Measurements from ENCODE around the gene TSPAN10.

Gene TSPAN10

DNA sequence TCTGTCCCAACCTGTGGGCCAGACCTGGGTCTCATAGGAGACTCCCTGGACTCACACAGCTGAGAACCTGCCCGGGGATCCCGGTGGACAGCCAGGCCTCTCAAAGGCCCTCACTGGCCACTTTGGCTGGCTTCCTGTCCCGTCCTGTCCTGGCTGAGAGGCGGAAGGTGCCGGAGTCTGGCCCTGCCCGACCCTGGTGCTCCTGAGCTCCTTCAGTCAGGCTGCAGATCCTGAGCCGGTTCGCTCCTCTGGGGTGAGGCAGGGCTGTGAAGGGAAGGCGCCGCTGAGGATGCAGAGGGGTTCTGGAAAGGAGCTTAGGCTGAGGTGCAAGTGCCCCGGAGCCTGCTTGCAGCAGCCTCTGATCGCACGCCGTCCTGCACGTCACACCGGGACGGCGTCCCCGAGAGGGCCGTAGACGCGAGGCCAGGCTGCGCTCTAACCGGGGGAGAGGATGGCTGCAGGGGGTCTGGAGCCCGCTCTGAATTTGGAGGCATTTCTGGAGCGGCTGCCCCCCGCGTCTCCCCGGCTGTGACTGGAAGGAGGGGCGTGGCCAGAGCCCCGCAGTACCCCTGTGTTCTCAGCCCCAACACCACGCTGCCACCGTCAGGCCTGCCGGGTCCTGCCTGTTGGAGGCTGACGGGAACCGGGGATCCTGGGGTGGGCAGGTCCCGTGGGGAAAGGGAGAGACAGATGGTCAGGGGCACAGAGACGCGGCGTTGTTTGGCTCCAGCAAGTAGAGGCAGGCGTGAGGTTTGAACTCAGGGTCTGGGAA lies 51.0 kb downstream of the TSPAN10 start:
- DNase-seq (ENCODE audit: low read depth) = no peak

DNA sequence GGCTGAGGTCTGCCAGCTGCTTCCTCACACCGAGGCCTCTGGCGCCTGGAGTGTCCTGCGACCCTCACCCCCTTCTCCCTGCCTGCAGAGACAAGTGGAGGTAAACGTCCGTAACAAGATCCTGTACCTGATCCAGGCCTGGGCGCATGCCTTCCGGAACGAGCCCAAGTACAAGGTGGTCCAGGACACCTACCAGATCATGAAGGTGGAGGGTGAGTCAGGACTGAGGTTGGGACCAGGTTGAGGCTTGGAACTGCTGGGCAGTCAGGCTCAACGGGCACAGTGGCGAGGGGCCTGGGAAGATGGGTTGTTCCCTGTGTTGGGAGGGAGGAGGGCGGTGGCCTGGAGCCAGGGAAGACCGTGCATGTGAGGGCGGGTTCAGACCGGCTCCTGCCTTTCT lies 51.6 kb downstream of the TSPAN10 start:
- DNase-seq (ENCODE audit: low read depth) = no peak

DNA sequence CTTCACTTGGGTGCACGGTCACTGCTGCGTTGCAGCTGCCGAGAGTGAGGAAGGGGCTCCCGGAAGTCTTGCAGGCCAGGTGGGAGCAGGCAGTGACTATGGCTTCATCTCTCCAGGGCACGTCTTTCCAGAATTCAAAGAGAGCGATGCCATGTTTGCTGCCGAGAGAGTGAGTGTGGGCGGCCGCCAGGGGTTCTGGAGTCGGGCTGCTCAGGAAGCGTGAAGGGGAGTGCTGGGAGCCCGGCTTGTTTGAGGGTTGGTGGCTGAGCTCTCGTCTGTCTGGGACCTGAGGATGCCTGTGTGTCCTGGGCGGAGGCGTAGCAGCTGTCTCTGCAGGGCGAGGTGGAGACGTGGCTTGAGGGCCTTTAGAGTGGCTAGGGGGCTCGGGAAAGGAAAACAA lies 53.1 kb downstream of the TSPAN10 start:
- no peak for DNase-seq (ENCODE audit: low read depth)

DNA sequence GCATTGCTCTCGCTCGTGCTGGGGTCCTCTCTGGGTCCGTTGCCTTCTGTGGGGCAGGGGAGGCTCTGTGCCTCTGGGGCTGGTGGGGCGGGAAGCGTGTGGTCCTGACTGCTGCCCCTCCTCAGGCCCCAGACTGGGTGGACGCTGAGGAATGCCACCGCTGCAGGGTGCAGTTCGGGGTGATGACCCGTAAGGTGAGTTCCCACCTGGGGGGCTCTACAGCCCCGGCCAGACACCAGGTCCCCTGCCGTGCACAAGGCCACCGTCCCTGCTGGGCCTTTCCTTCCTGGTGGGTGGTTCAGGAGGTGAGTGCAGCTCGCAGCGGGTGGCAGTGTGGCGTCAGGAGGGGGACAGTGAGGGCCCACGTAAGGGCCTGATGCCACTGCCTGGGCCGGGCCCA lies 53.6 kb downstream of the TSPAN10 start:
- DNase-seq (ENCODE audit: low read depth) = no peak

DNA sequence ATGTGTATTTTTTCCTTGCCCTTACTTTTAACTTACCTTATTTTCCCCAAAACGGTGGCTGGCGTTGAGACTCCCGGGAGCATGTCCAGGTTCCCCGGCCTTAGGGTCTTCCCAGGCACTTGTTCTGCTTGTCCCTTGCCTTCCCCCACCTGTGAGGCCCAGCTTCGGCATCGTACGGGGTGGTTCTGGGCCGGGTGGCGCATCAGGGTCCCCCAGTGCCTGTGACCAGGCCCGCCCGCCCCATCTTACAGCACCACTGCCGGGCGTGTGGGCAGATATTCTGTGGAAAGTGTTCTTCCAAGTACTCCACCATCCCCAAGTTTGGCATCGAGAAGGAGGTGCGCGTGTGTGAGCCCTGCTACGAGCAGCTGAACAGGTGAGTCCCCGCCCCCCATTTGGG lies 54.2 kb downstream of the TSPAN10 start:
- no peak for DNase-seq (ENCODE audit: low read depth)

DNA sequence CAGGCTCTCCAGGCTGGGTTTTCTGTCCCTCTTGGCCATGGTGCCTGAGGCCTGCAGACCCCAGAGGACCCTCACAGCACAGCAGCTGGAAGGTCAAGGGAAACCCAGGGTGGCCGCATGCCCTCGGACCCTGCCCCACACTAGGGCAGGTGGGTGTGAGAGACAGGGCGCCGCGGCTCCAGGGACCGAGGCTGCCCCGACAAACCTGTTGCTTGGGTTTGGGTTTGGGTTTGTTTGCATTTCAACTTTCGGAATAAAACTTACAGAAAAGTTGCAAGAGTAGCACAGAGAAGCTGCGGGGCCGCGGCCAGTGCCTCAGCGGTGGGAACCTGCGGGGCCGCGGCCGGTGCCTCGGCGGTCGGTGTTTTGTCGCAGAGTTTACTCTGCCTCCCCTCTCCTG lies 54.6 kb downstream of the TSPAN10 start:
- DNase-seq (ENCODE audit: low read depth) = no peak

DNA sequence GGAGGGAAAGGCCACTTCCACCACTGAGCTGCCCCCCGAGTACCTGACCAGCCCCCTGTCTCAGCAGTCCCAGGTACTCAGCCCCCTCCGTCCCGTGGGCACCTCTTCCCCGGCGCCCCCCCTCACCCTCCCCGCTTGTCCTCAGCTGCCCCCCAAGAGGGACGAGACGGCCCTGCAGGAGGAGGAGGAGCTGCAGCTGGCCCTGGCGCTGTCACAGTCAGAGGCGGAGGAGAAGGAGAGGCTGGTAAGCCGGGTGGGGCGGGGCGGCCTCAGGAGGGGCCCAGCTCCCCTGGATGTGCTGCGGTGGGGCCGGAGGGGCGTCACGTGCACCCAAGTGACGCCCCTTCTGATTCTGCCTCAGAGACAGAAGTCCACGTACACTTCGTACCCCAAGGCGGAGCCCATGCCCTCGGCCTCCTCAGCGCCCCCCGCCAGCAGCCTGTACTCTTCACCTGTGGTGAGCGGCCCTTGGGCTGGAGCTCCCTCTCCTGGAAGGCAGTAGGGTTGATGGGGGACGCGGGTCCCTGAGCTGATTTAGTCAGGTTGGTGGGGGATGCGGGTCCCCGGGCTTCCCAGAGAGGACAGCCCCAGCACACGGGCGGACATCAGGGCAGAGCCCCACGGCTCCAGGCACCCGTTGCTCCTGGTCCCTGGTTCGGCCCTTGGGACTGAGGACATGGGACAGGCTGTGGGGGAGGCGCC lies 56.7 kb downstream of the TSPAN10 start:
- DNase-seq (ENCODE audit: low read depth) = no peak

DNA sequence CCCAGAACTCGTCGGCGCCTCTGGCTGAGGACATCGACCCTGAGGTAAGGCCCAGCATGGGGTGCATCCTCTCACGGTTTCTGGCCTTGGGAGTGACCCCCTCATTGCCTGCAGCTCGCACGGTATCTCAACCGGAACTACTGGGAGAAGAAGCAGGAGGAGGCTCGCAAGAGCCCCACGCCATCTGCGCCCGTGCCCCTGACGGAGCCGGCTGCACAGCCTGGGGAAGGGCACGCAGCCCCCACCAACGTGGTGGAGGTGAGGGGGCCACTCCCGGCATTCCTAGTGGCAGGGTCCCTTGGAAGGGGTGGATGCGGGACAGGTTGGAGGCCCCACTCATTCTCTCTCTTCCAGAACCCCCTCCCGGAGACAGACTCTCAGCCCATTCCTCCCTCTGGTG lies 57.8 kb downstream of the TSPAN10 start:
- no peak for DNase-seq (ENCODE audit: low read depth)

DNA sequence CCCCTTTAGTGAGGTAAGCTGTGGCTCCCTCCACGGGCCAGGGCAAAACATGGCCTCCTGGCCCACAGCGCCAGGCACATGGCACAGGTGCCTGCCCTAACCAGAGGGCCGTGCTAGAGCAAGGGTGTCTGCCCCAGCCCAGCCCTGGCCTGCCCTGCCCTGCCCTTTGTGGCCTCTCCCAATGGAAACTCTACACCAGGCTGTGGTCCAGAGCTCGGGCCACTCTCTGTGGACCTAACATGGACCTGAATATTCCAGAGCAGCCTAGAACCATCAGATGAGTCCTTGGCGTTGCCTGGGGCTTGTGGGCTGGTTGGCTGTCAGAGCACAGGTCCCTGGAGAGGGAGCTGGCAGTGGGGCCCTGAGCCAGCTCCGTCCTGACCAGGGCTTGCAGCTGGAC lies 58.2 kb downstream of the TSPAN10 start:
- DNase-seq (ENCODE audit: low read depth) = no peak

DNA sequence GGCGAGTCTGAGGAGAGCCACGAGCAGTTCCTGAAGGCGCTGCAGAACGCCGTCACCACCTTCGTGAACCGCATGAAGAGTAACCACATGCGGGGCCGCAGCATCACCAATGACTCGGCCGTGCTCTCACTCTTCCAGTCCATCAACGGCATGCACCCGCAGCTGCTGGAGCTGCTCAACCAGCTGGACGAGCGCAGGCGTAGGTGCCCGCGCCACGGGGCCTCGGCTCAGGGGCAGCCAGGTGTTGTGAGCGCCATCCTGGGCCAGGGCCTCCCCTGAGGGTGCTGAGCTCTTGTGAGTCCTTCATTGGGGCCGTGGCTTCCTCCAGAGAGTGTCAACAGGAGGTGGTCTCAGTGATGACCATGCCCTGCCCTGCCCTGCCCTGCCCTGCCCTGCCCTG lies 58.8 kb downstream of the TSPAN10 start:
- DNase-seq (ENCODE audit: low read depth) = no peak

DNA sequence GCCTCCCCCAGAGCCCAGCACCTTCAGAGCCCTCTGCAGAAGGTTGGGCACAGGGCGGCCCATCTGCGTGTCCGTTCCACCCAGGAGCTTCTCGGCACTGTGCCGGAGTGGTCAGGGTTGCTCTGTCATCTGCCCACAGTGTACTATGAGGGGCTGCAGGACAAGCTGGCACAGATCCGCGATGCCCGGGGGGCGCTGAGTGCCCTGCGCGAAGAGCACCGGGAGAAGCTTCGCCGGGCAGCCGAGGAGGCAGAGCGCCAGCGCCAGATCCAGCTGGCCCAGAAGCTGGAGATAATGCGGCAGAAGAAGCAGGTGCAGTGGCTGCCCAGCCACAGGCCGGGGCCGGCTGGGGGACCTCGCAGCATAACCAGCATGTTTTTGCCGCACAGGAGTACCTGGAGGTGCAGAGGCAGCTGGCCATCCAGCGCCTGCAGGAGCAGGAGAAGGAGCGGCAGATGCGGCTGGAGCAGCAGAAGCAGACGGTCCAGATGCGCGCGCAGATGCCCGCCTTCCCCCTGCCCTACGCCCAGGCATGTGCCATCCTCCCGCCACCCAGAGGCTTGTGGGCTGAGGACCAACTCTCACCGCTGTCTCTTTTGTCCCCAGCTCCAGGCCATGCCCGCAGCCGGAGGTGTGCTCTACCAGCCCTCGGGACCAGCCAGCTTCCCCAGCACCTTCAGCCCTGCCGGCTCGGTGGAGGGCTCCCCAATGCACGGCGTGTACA lies 59.4 kb downstream of the TSPAN10 start:
- DNase-seq (ENCODE audit: low read depth) = no peak

DNA sequence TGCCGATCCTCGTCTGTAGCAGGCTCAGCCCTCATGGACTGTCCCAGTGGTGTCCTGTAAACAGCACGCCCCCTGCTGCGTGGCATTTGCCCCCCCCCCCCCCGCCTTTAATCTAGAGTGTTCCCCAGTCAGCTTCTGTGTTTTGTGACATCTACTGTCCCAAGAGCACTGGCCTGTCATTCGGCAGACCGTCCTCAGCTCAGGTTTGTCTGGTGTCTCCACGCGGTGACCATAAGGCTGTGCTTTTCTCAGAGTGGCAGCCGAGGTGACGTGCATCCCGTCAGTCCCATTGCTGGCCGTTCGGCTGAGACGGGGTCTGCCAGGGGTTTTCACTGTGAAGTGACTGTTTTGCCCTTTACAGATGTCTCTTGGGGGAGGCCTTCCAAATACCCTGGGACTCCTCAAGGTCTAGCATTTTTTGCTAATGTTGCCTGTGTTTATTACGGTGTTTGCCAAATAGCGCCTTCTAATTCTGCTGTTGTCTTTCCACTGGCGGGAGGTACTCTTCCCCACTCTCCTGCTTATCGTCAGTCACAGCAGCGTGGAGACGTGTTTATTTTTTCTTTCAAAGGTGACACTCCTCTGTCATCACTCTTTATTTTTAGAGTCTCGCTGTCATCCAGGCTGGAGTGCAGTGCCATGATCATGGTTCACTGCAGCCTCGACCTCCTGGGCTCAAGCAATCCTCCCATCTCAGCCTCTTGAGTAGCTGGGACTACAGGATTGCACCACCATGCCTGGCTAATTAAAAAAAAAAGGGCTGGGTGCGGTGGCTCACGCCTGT lies 60.5 kb downstream of the TSPAN10 start:
- DNase-seq (ENCODE audit: low read depth) = no peak

All from stimulated activated CD8-positive, alpha-beta memory T cell treated with anti-CD3 and anti-CD28 coated beads, Interleukin-7, amount 100 ng/mL, for 24 hours (primary cell).